Naive thymus-derived CD8-positive, alpha-beta T cell (primary cell): ENCODE results near the gene CMSS1. TPM values are rescaled to one million over a fixed set of nuclear protein-coding genes. Genes with fewer than 3 reads are reported as not detected.

ENCODE experiments used
- ATAC-seq, 2 donors: fragments of 150-1000 bp; cut with Tn5 transposase in 1 of 2; sonication (Bioruptor Pico), chemical (Tn5 transposase) in 1 of 2; 1 replicate in 1 of 2; 2 replicates in 1 of 2; pipeline ENCODE4 v1.10.0; 2021; ENCODE audit warnings: mild to moderate bottlenecking in 2 of 2, moderate library complexity in 2 of 2
- POLR2A ChIA-PET: fragments of 350-600 bp; sonication (Branson Sonifier 250); formaldehyde crosslinking; loops from one replicate; lab custom pipeline; 2021; ENCODE audit warnings: antibody characterized with exemption; lab: Charles Lee
- DNase-seq, 10 donors: peaks; one replicate each; pipeline versions ENCODE4 v3.0.0 to v3.0.0-alpha.2; 2020 to 2022
- H3K27ac Mint-ChIP-seq, 10 donors: one replicate each; pipeline ENCODE4 v1.8.0; 2020 to 2022; ENCODE audit warnings: mild to moderate bottlenecking in 10 of 10, mixed read lengths in 10 of 10, moderate library complexity in 4 of 10, inconsistent platforms in 1 of 10
- H3K27me3 Mint-ChIP-seq, 5 donors: one replicate each; pipeline ENCODE4 v1.8.0; 2021 to 2022; ENCODE audit warnings: mixed read lengths in 5 of 5
- H3K36me3 Mint-ChIP-seq, 3 donors: one replicate each; pipeline ENCODE4 v1.8.0; 2020 to 2022; ENCODE audit warnings: mixed read lengths in 3 of 3, mild to moderate bottlenecking in 2 of 3, inconsistent platforms in 1 of 3
- H3K4me1 Mint-ChIP-seq, 4 donors: one replicate each; pipeline ENCODE4 v1.8.0; 2021 to 2022; ENCODE audit warnings: mixed read lengths in 4 of 4
- H3K4me3 Mint-ChIP-seq, 10 donors: one replicate each; pipeline ENCODE4 v1.8.0; 2020 to 2022; ENCODE audit warnings: mild to moderate bottlenecking in 10 of 10, mixed read lengths in 10 of 10, moderate library complexity in 6 of 10, inconsistent platforms in 1 of 10
- H3K9me3 Mint-ChIP-seq, 9 donors: one replicate each; pipeline ENCODE4 v1.8.0; 2020 to 2022; ENCODE audit warnings: mixed read lengths in 9 of 9, mild to moderate bottlenecking in 3 of 9, inconsistent platforms in 1 of 9, moderate library complexity in 1 of 9
- polyA plus RNA-seq, 3 donors: library from polyadenylated mRNA; unstranded; fragments of 300-500 nt; fragmentation: Illumina TruSeq; gene quantifications; one replicate each; pipeline ENCODE4 v1.2.3, GENCODE V29; 2021
- total RNA-seq, 8 experiments: library from RNA in 2 of 8; stranded (reverse) in 2 of 8; gene quantifications; one replicate each; pipeline ENCODE4 v1.2.3 and lab custom pipeline; 2021 to 2026

Gene CMSS1
- total and polyA plus RNA-seq, 5 experiments from 2014 or later = 18.9 to 32.4 (median 29.7) TPM

GRCh38 chr3:99925584-99926230 lies 108.0 kb downstream of the CMSS1 start:
- H3K4me3 Mint-ChIP-seq = no peak overlapping the region
- no peak for ATAC-seq
- H3K27ac Mint-ChIP-seq = no peak overlapping the region
- H3K27me3 Mint-ChIP-seq = no peaks in the 10 kb centered on the region
- H3K36me3 Mint-ChIP-seq = peaks cover 10 to 21% (median 20%) of the 10 kb centered on the region in 3 donors
- H3K4me1 Mint-ChIP-seq = peaks cover 0 to 18% (median 3%) of the 10 kb centered on the region in 4 donors
- DNase-seq = no peak
- peaks cover 0 to 18% (median 0%) of the 10 kb centered on the region in 9 donors for H3K9me3 Mint-ChIP-seq
- POLR2A ChIA-PET = no interaction called here

GRCh38 chr3:99927671-99928457 lies 110.2 kb downstream of the CMSS1 start:
- H3K27me3 Mint-ChIP-seq = no peaks in the 10 kb centered on the region
- ATAC-seq = no peak
- peaks cover 0 to 14% (median 0%) of the 10 kb centered on the region in 9 donors for H3K9me3 Mint-ChIP-seq
- peaks cover 0 to 14% (median 0%) of the 10 kb centered on the region in 4 donors for H3K4me1 Mint-ChIP-seq
- no peak overlapping the region for H3K4me3 Mint-ChIP-seq
- no peak for DNase-seq
- H3K36me3 Mint-ChIP-seq = peaks cover 19 to 28% (median 26%) of the 10 kb centered on the region in 3 donors
- POLR2A ChIA-PET = interaction anchor here (0.6 kb wide), 1 partner anchor 95 kb away, joined by 3 read pairs; no protein-coding TSS in a partner anchor
- H3K27ac Mint-ChIP-seq = no peak overlapping the region

- Mint-ChIP-seq H3K27me3 (no peaks in the 10 kb centered on the region), H3K9me3 (peaks cover 0 to 2% (median 0%) of the 10 kb centered on the region in 9 donors), H3K4me1 (peaks cover 0 to 9% (median 0%) of the 10 kb centered on the region in 4 donors), H3K36me3 (peaks cover 16 to 25% (median 17%) of the 10 kb centered on the region in 3 donors), H3K4me3 (no peak overlapping the region), H3K27ac (peak overlapping the region in 1 of 10 donors; percentile 4)
- DNase-seq (no peak), ATAC-seq (no peak)
- POLR2A ChIA-PET = no interaction called here
Observed at GRCh38 chr3:99928771-99929744, 111.4 kb downstream of the CMSS1 start.

- Mint-ChIP-seq H3K9me3 (peaks cover 0 to 2% (median 0%) of the 10 kb centered on the region in 9 donors), H3K4me3 (no peak overlapping the region), H3K27me3 (no peaks in the 10 kb centered on the region), H3K4me1 (peaks cover 0 to 8% (median 0%) of the 10 kb centered on the region in 4 donors), H3K36me3 (peaks cover 16 to 26% (median 18%) of the 10 kb centered on the region in 3 donors), H3K27ac (peak overlapping the region in 1 of 10 donors; percentile 4)
- POLR2A ChIA-PET = no interaction called here
- no peak for DNase-seq
- ATAC-seq = no peak
Observed at GRCh38 chr3:99929745-99930139, 112.1 kb downstream of the CMSS1 start.

- ATAC-seq (no peak), DNase-seq (no peak)
- H3K9me3 Mint-ChIP-seq = no peaks in the 10 kb centered on the region
- peaks cover 0 to 6% (median 0%) of the 10 kb centered on the region in 4 donors for H3K4me1 Mint-ChIP-seq
- POLR2A ChIA-PET = no interaction called here
- H3K27ac Mint-ChIP-seq = no peak overlapping the region
- H3K27me3 Mint-ChIP-seq = no peaks in the 10 kb centered on the region
- H3K36me3 Mint-ChIP-seq = peaks cover 16 to 23% (median 18%) of the 10 kb centered on the region in 3 donors
- no peak overlapping the region for H3K4me3 Mint-ChIP-seq
Observed at GRCh38 chr3:99931059-99931458, 113.4 kb downstream of the CMSS1 start.

- H3K36me3 Mint-ChIP-seq = peaks cover 12 to 15% (median 14%) of the 10 kb centered on the region in 3 donors
- POLR2A ChIA-PET = no interaction called here
- ATAC-seq (no peak), DNase-seq (no peak)
- no peak overlapping the region for H3K27ac Mint-ChIP-seq
- no peak overlapping the region for H3K4me3 Mint-ChIP-seq
- H3K27me3 Mint-ChIP-seq = no peaks in the 10 kb centered on the region
- no peaks in the 10 kb centered on the region for H3K9me3 Mint-ChIP-seq
- peaks cover 4 to 18% (median 13%) of the 10 kb centered on the region in 4 donors for H3K4me1 Mint-ChIP-seq
Observed at GRCh38 chr3:99933971-99934750, 116.5 kb downstream of the CMSS1 start.

- no peaks in the 10 kb centered on the region for H3K27me3 Mint-ChIP-seq
- POLR2A ChIA-PET = interaction anchor here (0.6 kb wide), 1 partner anchor 9 kb away, joined by 6 read pairs; no protein-coding TSS in a partner anchor
- H3K27ac Mint-ChIP-seq = no peak overlapping the region
- H3K36me3 Mint-ChIP-seq = peaks cover 12 to 17% (median 14%) of the 10 kb centered on the region in 3 donors
- ATAC-seq = no peak
- DNase-seq = no peak
- H3K4me3 Mint-ChIP-seq = no peak overlapping the region
- no peaks in the 10 kb centered on the region for H3K9me3 Mint-ChIP-seq
- H3K4me1 Mint-ChIP-seq = peaks cover 6 to 20% (median 13%) of the 10 kb centered on the region in 4 donors
Observed at GRCh38 chr3:99934975-99935797, 117.5 kb downstream of the CMSS1 start.

- Mint-ChIP-seq H3K27me3 (no peaks in the 10 kb centered on the region), H3K9me3 (no peaks in the 10 kb centered on the region), H3K4me1 (peaks cover 6 to 20% (median 14%) of the 10 kb centered on the region in 4 donors), H3K27ac (peak overlapping the region in 1 of 10 donors; percentile 13), H3K36me3 (peaks cover 0 to 8% (median 2%) of the 10 kb centered on the region in 3 donors), H3K4me3 (no peak overlapping the region)
- DNase-seq (no peak), ATAC-seq (no peak)
- POLR2A ChIA-PET = no interaction called here
Observed at GRCh38 chr3:99938270-99938911, 120.7 kb downstream of the CMSS1 start.

- Mint-ChIP-seq H3K4me3 (no peak overlapping the region), H3K9me3 (no peaks in the 10 kb centered on the region), H3K27ac (no peak overlapping the region), H3K27me3 (no peaks in the 10 kb centered on the region), H3K36me3 (peaks cover 0 to 5% (median 0%) of the 10 kb centered on the region in 3 donors), H3K4me1 (peaks cover 6 to 31% (median 16%) of the 10 kb centered on the region in 4 donors)
- DNase-seq = no peak
- ATAC-seq = no peak
- POLR2A ChIA-PET = no interaction called here
Observed at GRCh38 chr3:99939876-99940275, 122.2 kb downstream of the CMSS1 start.

- H3K27me3 Mint-ChIP-seq = no peaks in the 10 kb centered on the region
- no peak overlapping the region for H3K4me3 Mint-ChIP-seq
- H3K4me1 Mint-ChIP-seq = peaks cover 9 to 36% (median 16%) of the 10 kb centered on the region in 4 donors
- H3K36me3 Mint-ChIP-seq = peaks cover 0 to 5% (median 0%) of the 10 kb centered on the region in 3 donors
- no peaks in the 10 kb centered on the region for H3K9me3 Mint-ChIP-seq
- POLR2A ChIA-PET = no interaction called here
- no peak overlapping the region for H3K27ac Mint-ChIP-seq
- ATAC-seq (no peak), DNase-seq (no peak)
Observed at GRCh38 chr3:99940350-99940749, 122.7 kb downstream of the CMSS1 start.
